Measurements from ENCODE around the gene CACNA1C. TPM values are rescaled to one million over a fixed set of nuclear protein-coding genes. Genes with fewer than 3 reads are reported as not detected.

CACNA1C gene
- total and polyA plus RNA-seq, 2 of the 4 experiments (the other 2 are of a cell fraction) = 1.6 to 2.6 TPM

DNA sequence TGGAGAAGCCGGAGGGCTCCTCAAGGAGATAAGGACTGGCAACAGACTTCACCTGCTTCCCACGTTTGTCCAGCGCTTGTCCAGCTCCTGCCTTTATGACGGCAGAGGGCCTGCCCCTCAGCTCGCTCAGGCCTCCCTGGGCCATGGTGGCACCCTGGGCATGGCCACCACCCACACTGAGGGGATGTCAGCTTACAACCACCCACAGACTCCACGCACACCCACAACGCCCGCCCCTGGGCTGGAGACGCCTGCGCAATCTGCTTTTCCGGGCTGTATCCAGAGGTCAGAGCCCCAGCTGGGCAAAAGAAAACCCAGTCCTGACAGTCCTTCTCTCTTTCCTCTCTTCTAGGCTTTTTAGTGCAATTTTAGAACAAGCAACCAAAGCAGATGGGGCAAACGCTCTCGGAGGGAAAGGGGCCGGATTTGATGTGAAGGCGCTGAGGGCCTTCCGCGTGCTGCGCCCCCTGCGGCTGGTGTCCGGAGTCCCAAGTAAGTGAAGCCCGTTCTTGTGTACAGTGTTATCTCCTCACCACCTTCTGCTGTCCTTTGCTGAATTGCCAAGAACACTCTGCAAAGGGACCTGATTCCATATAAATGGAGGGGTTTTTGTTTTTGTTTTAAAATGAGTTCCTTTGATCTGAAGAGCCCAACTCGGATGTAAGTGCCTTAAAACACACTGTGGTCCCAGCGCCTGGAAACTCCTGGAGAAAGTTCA, 404.6 kb downstream of the CACNA1C start:
- no peak overlapping the region for H3K4me2 ChIP-seq (ENCODE audit: low read depth, low read length)
- no peak overlapping the region for H3K9ac ChIP-seq (ENCODE audit: low read depth, low read length)
- H3K36me3 ChIP-seq (ENCODE audit: control insufficient read depth, insufficient read depth, low read length) = peaks cover 16% of the 10 kb centered on the region
- TF ChIP-seq, protein P1, sequence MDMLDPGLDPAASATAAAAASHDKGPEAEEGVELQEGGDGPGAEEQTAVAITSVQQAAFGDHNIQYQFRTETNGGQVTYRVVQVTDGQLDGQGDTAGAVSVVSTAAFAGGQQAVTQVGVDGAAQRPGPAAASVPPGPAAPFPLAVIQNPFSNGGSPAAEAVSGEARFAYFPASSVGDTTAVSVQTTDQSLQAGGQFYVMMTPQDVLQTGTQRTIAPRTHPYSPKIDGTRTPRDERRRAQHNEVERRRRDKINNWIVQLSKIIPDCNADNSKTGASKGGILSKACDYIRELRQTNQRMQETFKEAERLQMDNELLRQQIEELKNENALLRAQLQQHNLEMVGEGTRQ (IDR thresholded peaks at IDR 0.05; ENCODE audit: low read depth, low read length) = no peak
- no peak overlapping the region for H3K56ac ChIP-seq (ENCODE audit: extremely low read depth, insufficient read depth, low read length)
- no peak overlapping the region for H2AK9ac ChIP-seq (replicated peaks; ENCODE audit: low read depth, low read length, poor library complexity)
- H3K14ac ChIP-seq (replicated peaks; ENCODE audit: low read depth, low read length) = no peak overlapping the region
- H2BK5ac ChIP-seq (ENCODE audit: low read depth, low read length, poor library complexity, severe bottlenecking) = no peak overlapping the region
- H3K4me3 ChIP-seq (ENCODE audit: insufficient read depth, low read depth, low read length) = no peak overlapping the region
- ChIA-PET CTCF (no interaction called here), POLR2A (ENCODE audit: unreplicated experiment) (no interaction called here)
- H4K8ac ChIP-seq (ENCODE audit: low read depth in 2 of 2, low read length in 2 of 2) = no peak overlapping the region
- BruUV-seq (replicated peaks) = no TSS peak
- H3K4ac ChIP-seq (ENCODE audit: low read depth, low read length) = no peak overlapping the region
- in situ Hi-C loops (cut with MboI; ENCODE audit: low sequenced_read_pairs) = no loop called here
- no peaks in the 10 kb centered on the region for H4K20me1 ChIP-seq (ENCODE audit: insufficient read depth, low read length)
- H3K27me3 ChIP-seq (ENCODE audit: control insufficient read depth, insufficient read depth, low read length) = no peaks in the 10 kb centered on the region
- 87% methylated on average over 3 of the region's 23 CpGs; no CpG with 5 or more reads in 1 of the 2 experiments for WGBS, 2 experiments (ENCODE audit: extremely low coverage in 2 of 2, insufficient read length in 1 of 2)
- ATAC-seq (ENCODE audit: low read depth) (no peak), DNase-seq (no peak)
- H3K9me3 ChIP-seq (ENCODE audit: control insufficient read depth, insufficient read depth, low read length) = no peaks in the 10 kb centered on the region
- dilution Hi-C loops (cut with HindIII; ENCODE audit: low sequenced_read_pairs, unreplicated experiment) = no loop called here
- H2BK20ac ChIP-seq (ENCODE audit: low read depth, low read length) = no peak overlapping the region
- H4K91ac ChIP-seq (ENCODE audit: insufficient read depth, low read depth, low read length) = no peak overlapping the region
- intact Hi-C loops (cut with micrococcal nuclease) = no loop called here
- H3K79me1 ChIP-seq (ENCODE audit: low read depth in 1 of 2, low read length in 2 of 2) = no peaks in the 10 kb centered on the region
- H2BK120ac ChIP-seq (ENCODE audit: low read depth, low read length) = no peak overlapping the region
- H3K23ac ChIP-seq (ENCODE audit: low read depth, low read length) = no peak overlapping the region
- H3K27ac ChIP-seq (ENCODE audit: insufficient read depth, low read length) = no peak overlapping the region
- H3K9me1 ChIP-seq (ENCODE audit: insufficient read depth, low read length) = no peaks in the 10 kb centered on the region
- H3K18ac ChIP-seq (ENCODE audit: low read depth, low read length) = no peak overlapping the region
- H3K4me1 ChIP-seq (ENCODE audit: control insufficient read depth, insufficient read depth, low read length) = no peaks in the 10 kb centered on the region
- H2AFZ ChIP-seq (replicated peaks; ENCODE audit: low read length, poor library complexity) = no peak overlapping the region
- no peak overlapping the region for H4K5ac ChIP-seq (ENCODE audit: low read depth, low read length)
- no peak overlapping the region for H2AK5ac ChIP-seq (ENCODE audit: low read depth, low read length)
- no peak overlapping the region for H2BK15ac ChIP-seq (ENCODE audit: low read depth, low read length)

Data from IMR-90 (cell line).